Endothelial cell of umbilical vein (primary cell): ENCODE results near the gene SERINC2. TPM values are rescaled to one million over a fixed set of nuclear protein-coding genes. Genes with fewer than 3 reads are reported as not detected.

ENCODE experiments used
- BruUV-seq: library from RNA; stranded (reverse); fragments of 400-500 nt; replicated peaks from 2 replicates; lab custom pipeline; 2021; lab: Mats Ljungman, UMichigan
- CTCF ChIA-PET: fragments of 300-600, 350-600 bp; sonication (Branson Sonifier 250); formaldehyde crosslinking; loops from one replicate; lab custom pipeline; 2021; ENCODE audit warnings: antibody characterized with exemption, inconsistent platforms; lab: Charles Lee
- POLR2A ChIA-PET: fragments of 300-600, 350-600 bp; sonication (Branson Sonifier 250); formaldehyde crosslinking; loops from one replicate; lab custom pipeline; 2021; ENCODE audit warnings: antibody characterized with exemption, inconsistent platforms; lab: Charles Lee
- DNase-seq: peaks from one replicate; pipeline ENCODE4 v3.0.0-alpha.2; 2011; ENCODE audit warnings: low read depth, low spot score
- FAIRE-seq: peaks from 2 replicates; lab custom pipeline; 2011; peaks lifted over from hg19 to GRCh38; lab: Jason Lieb, UNC
- H2AFZ ChIP-seq: 2 replicates; pipeline ENCODE4 v1.6.0; 2012; ENCODE audit warnings: low read depth, low read length, control low read depth, inconsistent platforms
- H3K27ac ChIP-seq: 2 replicates; pipeline ENCODE4 v1.5.1; 2011; ENCODE audit warnings: low read depth, mild to moderate bottlenecking, control low read depth, low read length, moderate library complexity; ENCODE audit not compliant: insufficient read depth
- H3K27me3 ChIP-seq, 2 experiments: 2 replicates each; pipeline versions ENCODE4 v1.6.0 to v1.6.1; 2011; ENCODE audit warnings: low read length in 2 of 2, mixed read lengths in 1 of 2; ENCODE audit not compliant: control insufficient read depth in 2 of 2, insufficient read depth in 2 of 2
- H3K36me3 ChIP-seq, 2 experiments: 2 replicates in 1 of 2; 3 replicates in 1 of 2; pipeline ENCODE4 v1.5.1; 2011; ENCODE audit warnings: low read length in 2 of 2, mild to moderate bottlenecking in 1 of 2, moderate library complexity in 1 of 2; ENCODE audit not compliant: control insufficient read depth in 2 of 2, insufficient read depth in 2 of 2; ENCODE audit errors: extremely low read depth in 1 of 2
- H3K4me1 ChIP-seq: 3 replicates; pipeline ENCODE4 v1.5.1; 2011; ENCODE audit warnings: mild to moderate bottlenecking, low read length; ENCODE audit not compliant: control insufficient read depth, insufficient read depth; ENCODE audit errors: extremely low read depth
- H3K4me2 ChIP-seq: 2 replicates; pipeline ENCODE4 v1.6.1; 2011; ENCODE audit warnings: low read length, control low read depth, mixed read lengths; ENCODE audit not compliant: insufficient read depth
- H3K4me3 ChIP-seq, 3 experiments: fragments of 200-600 bp in 1 of 3; sonication (generic), shearing (Covaris generic) in 1 of 3; replicated peaks in 1 of 3; 2 replicates each; pipeline ENCODE4 v1.5.1; 2011 to 2016; ENCODE audit warnings: control low read depth in 3 of 3, low read length in 3 of 3, mild to moderate bottlenecking in 2 of 3, inconsistent platforms in 1 of 3, low read depth in 1 of 3, moderate library complexity in 1 of 3; ENCODE audit not compliant: insufficient read depth in 1 of 3
- H3K79me2 ChIP-seq: 2 replicates; pipeline ENCODE4 v1.6.0; 2012; ENCODE audit warnings: low read length, inconsistent platforms; ENCODE audit not compliant: control insufficient read depth, insufficient read depth
- H3K9ac ChIP-seq: replicated peaks from 2 replicates; pipeline ENCODE3; 2011; ENCODE audit warnings: low read length, control low read depth; ENCODE audit not compliant: insufficient read depth; ENCODE audit errors: extremely low read depth
- H3K9me1 ChIP-seq: replicated peaks from 3 replicates; pipeline ENCODE4 v1.6.0; 2011; ENCODE audit warnings: mild to moderate bottlenecking, low read length; ENCODE audit not compliant: control insufficient read depth, insufficient read depth; ENCODE audit errors: extremely low read depth
- H3K9me3 ChIP-seq: replicated peaks from 2 replicates; pipeline ENCODE4 v1.5.1; 2012; ENCODE audit warnings: low read length, inconsistent platforms; ENCODE audit not compliant: control insufficient read depth, insufficient read depth
- H4K20me1 ChIP-seq: replicated peaks from 2 replicates; pipeline ENCODE3; 2011; ENCODE audit warnings: mild to moderate bottlenecking, low read length; ENCODE audit not compliant: control insufficient read depth, insufficient read depth; ENCODE audit errors: extremely low read depth
- EZH2 ChIP-seq: IDR thresholded peaks from 2 replicates; pipeline ENCODE4 v1.6.1; 2012; ENCODE audit warnings: borderline replicate concordance, low read depth, mild to moderate bottlenecking, moderate library complexity, low read length, inconsistent platforms; ENCODE audit not compliant: severe bottlenecking
- FOS ChIP-seq: IDR thresholded peaks from 2 replicates; pipeline ENCODE4 v1.6.1; 2011; ENCODE audit warnings: mild to moderate bottlenecking, low read length, moderate library complexity, borderline replicate concordance; ENCODE audit not compliant: insufficient read depth
- GATA2 ChIP-seq: IDR thresholded peaks from 2 replicates; pipeline ENCODE4 v1.7.0; 2011; ENCODE audit warnings: low read depth, mild to moderate bottlenecking, moderate library complexity, mixed read lengths, low read length; ENCODE audit not compliant: insufficient read length, insufficient read depth
- JUN ChIP-seq: IDR thresholded peaks from 2 replicates; pipeline ENCODE4 v1.6.1; 2011; ENCODE audit warnings: borderline replicate concordance, low read depth; ENCODE audit not compliant: insufficient read length, insufficient read depth
- MYC ChIP-seq: IDR thresholded peaks from one replicate; pipeline ENCODE4 v1.6.1; 2011; ENCODE audit warnings: mild to moderate bottlenecking, low read depth, low read length
- POLR2A ChIP-seq: IDR thresholded peaks from 2 replicates; pipeline ENCODE4 v1.6.1; 2012; ENCODE audit warnings: low read depth, mild to moderate bottlenecking, control low read depth, low read length
- POLR2AphosphoS5 ChIP-seq: IDR thresholded peaks from 2 replicates; pipeline ENCODE4 v1.6.1; 2012; ENCODE audit warnings: low read depth, mild to moderate bottlenecking, control low read depth, low read length, moderate library complexity; ENCODE audit not compliant: insufficient read depth
- dilution Hi-C: fragments of 300-500 bp; cut with MboI; formaldehyde crosslinking; loops from one replicate; pipeline ENCODE4 v1.15.0; 2019; ENCODE audit warnings: low sequenced_read_pairs; ENCODE audit not compliant: extremely low pct_ligation_motif_present
- intact Hi-C: fragments of 100-400 bp; cut with micrococcal nuclease; formaldehyde crosslinking; loops from one replicate; pipeline ENCODE4 v1.10.0; 2022
- polyA plus RNA-seq, 4 experiments: library from polyadenylated mRNA; depleted of rRNA in 3 of 4; stranded (reverse) in 3 of 4; unstranded in 1 of 4; fragments of >200 nt; gene quantifications; 2 replicates each; pipeline versions ENCODE4 v1.2.1 to v1.2.3, GENCODE V29; 2011 to 2012; ENCODE audit warnings: missing spikeins in 1 of 4
- total RNA-seq: library from RNA; stranded (reverse); gene quantifications from 2 replicates; pipeline ENCODE4 v1.2.3, GENCODE V29; 2021
- TF ChIP-seq, protein P1 (sequence below): IDR thresholded peaks from 2 replicates; pipeline ENCODE4 v1.6.1; 2011; ENCODE audit not compliant: insufficient read depth, insufficient read length
- TF ChIP-seq, protein P2 (sequence below), 2 donors: IDR thresholded peaks; 1 replicate in 1 of 2; 2 replicates in 1 of 2; pipeline ENCODE4 v1.5.1; 2011; ENCODE audit warnings: low read length in 2 of 2, mild to moderate bottlenecking in 2 of 2, moderate library complexity in 2 of 2, control low read depth in 1 of 2, inconsistent platforms in 1 of 2, low read depth in 1 of 2; ENCODE audit not compliant: insufficient read depth in 1 of 2; ENCODE audit errors: extremely low read depth in 1 of 2

SERINC2 gene
- total and polyA plus RNA-seq, 2 donors (not counting 3 experiments of a cell fraction or from before 2014, with no cell fraction given): 19.4 to 34.6 TPM

DNA sequence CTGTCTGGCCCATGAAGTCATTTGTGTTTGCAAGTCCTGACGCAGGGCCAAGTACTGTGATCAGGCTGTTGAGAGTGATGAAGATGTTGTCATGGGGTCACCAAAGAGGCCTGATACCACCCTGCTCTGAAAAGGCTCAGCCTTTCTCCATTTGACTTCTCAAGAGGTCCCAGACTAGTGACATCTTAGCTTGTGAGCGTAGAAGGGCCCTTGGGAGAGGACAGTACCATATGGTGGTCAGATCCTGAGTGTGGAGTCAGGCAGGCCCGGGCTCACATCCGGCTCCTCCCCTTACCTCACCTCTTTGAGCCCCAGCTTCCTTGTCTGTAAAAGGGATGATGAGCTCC, 29.6 kb downstream of the SERINC2 start:
- BruUV-seq: no TSS peak
- no peak for DNase-seq
- H3K4me2 ChIP-seq: no peak overlapping the region
- no peak overlapping the region for H3K27ac ChIP-seq
- H2AFZ ChIP-seq: no peak overlapping the region
- H3K9me3 ChIP-seq: no peaks in the 10 kb centered on the region
- H3K27me3 ChIP-seq: no peaks in the 10 kb centered on the region
- POLR2A ChIA-PET: no interaction called here
- no peaks in the 10 kb centered on the region for H3K36me3 ChIP-seq
- no peak overlapping the region for H3K4me3 ChIP-seq
- no peak for FAIRE-seq
- TF ChIP-seq POLR2A (no peak), POLR2AphosphoS5 (no peak), FOS (no peak), MYC (no peak), EZH2 (no peak), JUN (no peak), GATA2 (no peak)
- TF ChIP-seq, protein P1, sequence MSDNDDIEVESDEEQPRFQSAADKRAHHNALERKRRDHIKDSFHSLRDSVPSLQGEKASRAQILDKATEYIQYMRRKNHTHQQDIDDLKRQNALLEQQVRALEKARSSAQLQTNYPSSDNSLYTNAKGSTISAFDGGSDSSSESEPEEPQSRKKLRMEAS: no peak
- TF ChIP-seq, protein P2, sequence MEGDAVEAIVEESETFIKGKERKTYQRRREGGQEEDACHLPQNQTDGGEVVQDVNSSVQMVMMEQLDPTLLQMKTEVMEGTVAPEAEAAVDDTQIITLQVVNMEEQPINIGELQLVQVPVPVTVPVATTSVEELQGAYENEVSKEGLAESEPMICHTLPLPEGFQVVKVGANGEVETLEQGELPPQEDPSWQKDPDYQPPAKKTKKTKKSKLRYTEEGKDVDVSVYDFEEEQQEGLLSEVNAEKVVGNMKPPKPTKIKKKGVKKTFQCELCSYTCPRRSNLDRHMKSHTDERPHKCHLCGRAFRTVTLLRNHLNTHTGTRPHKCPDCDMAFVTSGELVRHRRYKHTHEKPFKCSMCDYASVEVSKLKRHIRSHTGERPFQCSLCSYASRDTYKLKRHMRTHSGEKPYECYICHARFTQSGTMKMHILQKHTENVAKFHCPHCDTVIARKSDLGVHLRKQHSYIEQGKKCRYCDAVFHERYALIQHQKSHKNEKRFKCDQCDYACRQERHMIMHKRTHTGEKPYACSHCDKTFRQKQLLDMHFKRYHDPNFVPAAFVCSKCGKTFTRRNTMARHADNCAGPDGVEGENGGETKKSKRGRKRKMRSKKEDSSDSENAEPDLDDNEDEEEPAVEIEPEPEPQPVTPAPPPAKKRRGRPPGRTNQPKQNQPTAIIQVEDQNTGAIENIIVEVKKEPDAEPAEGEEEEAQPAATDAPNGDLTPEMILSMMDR (IDR thresholded peaks at IDR 0.05; ENCODE audit: extremely low read depth in 1 of 2, insufficient read depth in 1 of 2, low read depth in 1 of 2, low read length in 2 of 2): no peak
- H3K79me2 ChIP-seq: no peaks in the 10 kb centered on the region
- dilution Hi-C loops: no loop called here
- H4K20me1 ChIP-seq: no peaks in the 10 kb centered on the region
- CTCF ChIA-PET: no interaction called here
- no peak overlapping the region for H3K9ac ChIP-seq
- H3K9me1 ChIP-seq: no peaks in the 10 kb centered on the region
- intact Hi-C loops: no loop called here
- peaks cover 6% of the 10 kb centered on the region for H3K4me1 ChIP-seq
